H1 (cell line): Measurements from ENCODE around the gene NOL12. TPM values are rescaled to one million over a fixed set of nuclear protein-coding genes. Genes with fewer than 3 reads are reported as not detected.

ENCODE experiments used
- CTCF ChIA-PET: fragments of 300-600 bp; sonication (Branson Sonifier 250); formaldehyde crosslinking; loops from one replicate; lab custom pipeline; 2021; ENCODE audit not compliant: partially characterized antibody; lab: Charles Lee
- POLR2A ChIA-PET: fragments of 300-600 bp; sonication (Branson Sonifier 250); formaldehyde crosslinking; loops from one replicate; lab custom pipeline; 2021; ENCODE audit warnings: inconsistent platforms; ENCODE audit not compliant: partially characterized antibody; lab: Charles Lee
- DNase-seq, 2 experiments: peaks; one replicate each; pipeline versions ENCODE4 v3.0.0 to v3.0.0-alpha.2; 2010 to 2022; ENCODE audit warnings: low spot score in 2 of 2, low read depth in 1 of 2, mixed read lengths in 1 of 2
- FAIRE-seq: peaks from 2 replicates; lab custom pipeline; 2011; peaks lifted over from hg19 to GRCh38; lab: Jason Lieb, UNC
- H2AFZ ChIP-seq: 2 replicates; pipeline ENCODE4 v1.8.1; 2012; ENCODE audit warnings: low read length, inconsistent platforms
- H2AK5ac ChIP-seq: 2 replicates; pipeline ENCODE4 v1.6.1; 2013; ENCODE audit warnings: low read depth, low read length
- H2BK120ac ChIP-seq: replicated peaks from 2 replicates; pipeline ENCODE3; 2013; ENCODE audit warnings: low read depth, low read length, inconsistent platforms
- H2BK12ac ChIP-seq: 2 replicates; pipeline ENCODE4 v1.6.1; 2013; ENCODE audit warnings: low read depth, low read length
- H2BK15ac ChIP-seq: 2 replicates; pipeline ENCODE4 v1.6.1; 2013; ENCODE audit warnings: low read length
- H2BK20ac ChIP-seq: 2 replicates; pipeline ENCODE4 v1.6.1; 2013; ENCODE audit warnings: low read length
- H2BK5ac ChIP-seq: 2 replicates; pipeline ENCODE4 v1.6.1; 2013; ENCODE audit warnings: low read depth, low read length
- H3K14ac ChIP-seq: 2 replicates; pipeline ENCODE4 v1.6.1; 2013; ENCODE audit warnings: inconsistent platforms; ENCODE audit not compliant: insufficient read length
- H3K18ac ChIP-seq: 2 replicates; pipeline ENCODE4 v1.6.1; 2013; ENCODE audit warnings: low read length; ENCODE audit errors: extremely low read depth
- H3K23ac ChIP-seq: 2 replicates; pipeline ENCODE4 v1.6.1; 2013; ENCODE audit warnings: inconsistent platforms; ENCODE audit not compliant: insufficient read length
- H3K23me2 ChIP-seq: 2 replicates; pipeline ENCODE4 v1.6.1; 2013; ENCODE audit warnings: low read depth, low read length
- H3K27ac ChIP-seq: 2 replicates; pipeline ENCODE4 v1.6.1; 2011; ENCODE audit warnings: low read depth, low read length, inconsistent platforms
- H3K27me3 ChIP-seq, 4 experiments: replicated peaks in 1 of 4; 1 replicate in 1 of 4; 2 replicates in 3 of 4; pipeline versions ENCODE4 v1.6.1 to v1.8.1; 2011 to 2013; ENCODE audit warnings: low read length in 3 of 4, mild to moderate bottlenecking in 3 of 4, inconsistent platforms in 2 of 4, mixed read lengths in 2 of 4, moderate library complexity in 1 of 4; ENCODE audit not compliant: control insufficient read depth in 3 of 4, insufficient read depth in 3 of 4; ENCODE audit errors: extremely low read depth in 1 of 4
- H3K36me3 ChIP-seq, 4 experiments: 2 replicates each; pipeline versions ENCODE4 v1.6.1 to v1.8.1; 2011 to 2013; ENCODE audit warnings: mild to moderate bottlenecking in 4 of 4, low read length in 3 of 4, moderate library complexity in 2 of 4, control low read depth in 1 of 4, inconsistent platforms in 1 of 4; ENCODE audit not compliant: insufficient read depth in 4 of 4, control insufficient read depth in 2 of 4
- H3K4ac ChIP-seq: replicated peaks from 2 replicates; pipeline ENCODE3; 2013; ENCODE audit warnings: low read length, low read depth, mixed read lengths, inconsistent platforms; ENCODE audit not compliant: insufficient read length
- H3K4me1 ChIP-seq, 4 experiments: replicated peaks in 1 of 4; 1 replicate in 1 of 4; 2 replicates in 3 of 4; pipeline versions ENCODE4 v1.6.1 to v1.8.1; 2011 to 2013; ENCODE audit warnings: low read length in 3 of 4, inconsistent platforms in 2 of 4, mixed read lengths in 1 of 4; ENCODE audit not compliant: insufficient read depth in 4 of 4, control insufficient read depth in 3 of 4
- H3K4me2 ChIP-seq, 2 experiments: 2 replicates each; pipeline versions ENCODE4 v1.6.1 to v1.8.1; 2011 to 2013; ENCODE audit warnings: low read depth in 2 of 2, low read length in 2 of 2, control low read depth in 1 of 2, inconsistent platforms in 1 of 2, mild to moderate bottlenecking in 1 of 2; ENCODE audit not compliant: insufficient read depth in 1 of 2
- H3K4me3 ChIP-seq, 4 experiments: fragments of 200-600, 300-600 bp in 1 of 4; sonication (generic), shearing (Covaris generic), sonication (Bioruptor Twin) in 1 of 4; 2 replicates each; pipeline versions ENCODE4 v1.5.1 to v1.8.1; 2011 to 2016; ENCODE audit warnings: low read length in 4 of 4, low read depth in 3 of 4, control low read depth in 2 of 4, inconsistent platforms in 2 of 4, mild to moderate bottlenecking in 2 of 4, mixed read lengths in 1 of 4, moderate library complexity in 1 of 4; ENCODE audit not compliant: insufficient read depth in 2 of 4; ENCODE audit errors: extremely low read depth in 1 of 4
- H3K56ac ChIP-seq: replicated peaks from 2 replicates; pipeline ENCODE3; 2013; ENCODE audit warnings: low read depth, mild to moderate bottlenecking, mixed read lengths, low read length, inconsistent platforms; ENCODE audit not compliant: insufficient read length
- H3K79me1 ChIP-seq: 2 replicates; pipeline ENCODE4 v1.6.1; 2013; ENCODE audit warnings: low read depth, low read length, control low read depth
- H3K79me2 ChIP-seq, 2 experiments: 2 replicates each; pipeline versions ENCODE4 v1.6.1 to v1.8.1; 2012 to 2013; ENCODE audit warnings: low read length in 2 of 2, mild to moderate bottlenecking in 2 of 2, inconsistent platforms in 1 of 2; ENCODE audit not compliant: insufficient read depth in 2 of 2, control insufficient read depth in 1 of 2
- H3K9ac ChIP-seq, 4 experiments: replicated peaks in 1 of 4; 1 replicate in 1 of 4; 2 replicates in 3 of 4; pipeline versions ENCODE4 v1.6.1 to v1.8.1; 2011 to 2013; ENCODE audit warnings: low read depth in 3 of 4, low read length in 3 of 4, control low read depth in 2 of 4, mild to moderate bottlenecking in 2 of 4, moderate library complexity in 2 of 4, inconsistent platforms in 1 of 4; ENCODE audit errors: extremely low read depth in 1 of 4
- H3K9me3 ChIP-seq, 2 experiments: 2 replicates each; pipeline versions ENCODE4 v1.6.1 to v1.8.1; 2012 to 2013; ENCODE audit warnings: mild to moderate bottlenecking in 2 of 2, moderate library complexity in 2 of 2, control low read depth in 1 of 2, inconsistent platforms in 1 of 2, low read depth in 1 of 2, low read length in 1 of 2, mixed read lengths in 1 of 2; ENCODE audit not compliant: insufficient read depth in 2 of 2
- H4K20me1 ChIP-seq, 2 experiments: replicated peaks in 1 of 2; 2 replicates each; pipeline versions ENCODE3 to v1.8.1; 2011 to 2013; ENCODE audit warnings: inconsistent platforms in 2 of 2, low read length in 2 of 2, mild to moderate bottlenecking in 1 of 2; ENCODE audit not compliant: insufficient read depth in 2 of 2, control insufficient read depth in 1 of 2
- H4K5ac ChIP-seq: 2 replicates; pipeline ENCODE4 v1.6.1; 2013; ENCODE audit warnings: low read length, low read depth, mixed read lengths, inconsistent platforms; ENCODE audit not compliant: insufficient read length
- H4K8ac ChIP-seq: 2 replicates; pipeline ENCODE4 v1.8.0; 2013; ENCODE audit warnings: mild to moderate bottlenecking, moderate library complexity, low read length, inconsistent platforms; ENCODE audit not compliant: insufficient read depth; ENCODE audit errors: extremely low read depth
- H4K91ac ChIP-seq: replicated peaks from 2 replicates; pipeline ENCODE3; 2013; ENCODE audit warnings: low read length, mixed read lengths, inconsistent platforms; ENCODE audit not compliant: insufficient read length
- CEBPB ChIP-seq: IDR thresholded peaks from 2 replicates; pipeline ENCODE4 v1.6.1; 2012; ENCODE audit warnings: low read depth, low read length
- CHD2 ChIP-seq: IDR thresholded peaks from 2 replicates; pipeline ENCODE4 v1.6.1; 2012; ENCODE audit warnings: low read length, improper control_type of control experiment
- EGR1 ChIP-seq: IDR thresholded peaks from 2 replicates; pipeline ENCODE4 v1.6.1; 2011; ENCODE audit warnings: low read depth, low read length, borderline replicate concordance
- HDAC6 ChIP-seq: IDR thresholded peaks from one replicate; pipeline ENCODE4 v1.7.1; 2012; ENCODE audit warnings: low read depth, mild to moderate bottlenecking, inconsistent platforms, low read length, moderate library complexity
- KDM1A ChIP-seq: fragments of 200-600, 300-600 bp; sonication (generic); IDR thresholded peaks from 2 replicates; pipeline ENCODE4 v1.7.1; 2016; ENCODE audit warnings: mild to moderate bottlenecking, low read length, borderline replicate concordance
- RXRA ChIP-seq: IDR thresholded peaks from 2 replicates; pipeline ENCODE4 v1.6.1; 2011; ENCODE audit warnings: low read depth, mild to moderate bottlenecking, low read length, moderate library complexity; ENCODE audit not compliant: insufficient read depth
- SIRT6 ChIP-seq: IDR thresholded peaks from one replicate; pipeline ENCODE4 v1.7.1; 2012; ENCODE audit warnings: low read length, inconsistent platforms
- TEAD4 ChIP-seq: IDR thresholded peaks from 2 replicates; pipeline ENCODE4 v1.6.1; 2012; ENCODE audit warnings: low read depth, low read length, inconsistent platforms, mixed read lengths
- WGBS, 2 experiments: shearing (Covaris generic) in 1 of 2; methylation state at CpG; one replicate each; pipeline versions ENCODE4 v1.1.6 to v1.1.7; 2013 to 2015; ENCODE audit warnings: low lambda C conversion rate in 2 of 2, mixed read lengths in 2 of 2, inconsistent platforms in 1 of 2, low coverage in 1 of 2, missing lambda C conversion rate in 1 of 2; ENCODE audit not compliant: insufficient replicate concordance in 2 of 2, insufficient coverage in 1 of 2, insufficient read length in 1 of 2; ENCODE audit errors: extremely low coverage in 1 of 2, missing lambda C conversion rate in 1 of 2; 5-methylcytosine and 5-hydroxymethylcytosine counted together
- polyA plus RNA-seq, 7 experiments: library from polyadenylated mRNA; depleted of rRNA in 3 of 7; stranded (reverse) in 5 of 7; unstranded in 2 of 7; fragments of >200 nt in 5 of 7; fragments of 200-250 nt in 2 of 7; gene quantifications; 1 replicate in 5 of 7; 2 replicates in 1 of 7; 4 replicates in 1 of 7; pipeline versions ENCODE4 v1.2.1 to v1.2.3, GENCODE V29; 2011 to 2013; ENCODE audit warnings: missing spikeins in 2 of 7, mixed read lengths in 2 of 7
- total RNA-seq: library from RNA; stranded (reverse); fragmentation: NEBNext Ultra II Directional; extraction: Animal tissue kit (Norgen Biotek cat#: 25700); gene quantifications from 2 replicates; pipeline ENCODE4 v1.2.1, GENCODE V29; 2021
- TF ChIP-seq, protein P1 (sequence below), 3 experiments: IDR thresholded peaks; 1 replicate in 2 of 3; 2 replicates in 1 of 3; pipeline versions ENCODE4 v1.5.1 to v1.6.1; 2011; ENCODE audit warnings: low read length in 3 of 3, mild to moderate bottlenecking in 3 of 3, inconsistent platforms in 2 of 3, low read depth in 1 of 3, moderate library complexity in 1 of 3; ENCODE audit not compliant: insufficient read depth in 1 of 3; ENCODE audit errors: control extremely low read depth in 1 of 3

The NOL12 gene
- total and polyA plus RNA-seq, 2 of the 8 experiments (the other 6 are each of a cell fraction or from before 2014, with no cell fraction given): 25.3 to 28.3 TPM

DNA sequence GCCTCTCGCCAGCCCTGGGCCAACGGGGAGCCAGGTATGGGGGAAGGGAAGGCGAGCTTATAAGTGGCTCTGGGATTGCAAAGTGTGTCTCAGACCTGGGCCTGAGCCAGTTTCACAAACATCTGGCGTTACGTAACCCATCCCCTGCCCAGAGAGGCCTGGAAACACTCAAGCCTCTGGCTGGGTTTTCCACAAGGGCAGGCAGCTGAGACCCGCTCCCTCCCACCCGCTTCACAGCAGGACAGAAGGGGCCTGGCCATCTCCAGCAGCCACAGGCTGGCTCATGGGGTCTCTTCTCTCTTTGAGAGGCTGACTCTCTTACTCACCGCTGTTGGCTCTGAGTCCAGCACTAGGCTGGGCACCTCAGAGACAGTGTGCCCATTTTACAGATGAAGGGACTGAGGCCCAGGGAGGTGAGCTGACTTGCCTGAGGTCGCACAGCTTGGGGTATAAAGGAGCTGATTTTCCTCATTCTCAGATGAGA is 55.2 kb downstream of the NOL12 start:
- Histone ChIP-seq H4K5ac (no peak overlapping the region), H3K18ac (no peak overlapping the region), H2BK12ac (no peak overlapping the region), H3K4me2 (no peak overlapping the region), H3K79me2 (no peaks in the 10 kb centered on the region), H4K8ac (peak overlapping the region; percentile 80; the same call in 1 of the 2 replicates), H3K27ac (no peak overlapping the region), H2BK120ac (no peak overlapping the region), H4K20me1 (peaks cover 9 to 11% of the 10 kb centered on the region in 2 experiments), H3K79me1 (no peaks in the 10 kb centered on the region), H3K23ac (no peak overlapping the region), H3K4me1 (peaks cover 0 to 6% (median 1%) of the 10 kb centered on the region in 4 experiments; a peak in 4 of 7 replicates), H3K4me3 (no peak overlapping the region), H2BK20ac (no peak overlapping the region), H2BK5ac (no peak overlapping the region), H2AK5ac (no peak overlapping the region), H2AFZ (no peak overlapping the region), H3K23me2 (peaks cover 12% of the 10 kb centered on the region), H3K27me3 (peaks cover 2 to 55% (median 41%) of the 10 kb centered on the region in 4 experiments), H3K36me3 (0 out of 8 replicates have a peak, but pooled peaks cover 0 to 2% (median 0%) of the 10 kb centered on the region in 4 experiments), H2BK15ac (no peak overlapping the region), H3K9ac (no peak overlapping the region), H3K56ac (no peak overlapping the region), H3K14ac (no peak overlapping the region), H3K4ac (no peak overlapping the region), H3K9me3 (no peaks in the 10 kb centered on the region), H4K91ac (no peak overlapping the region)
- DNase-seq (peak in 1 of 2 experiments; percentile 49), FAIRE-seq (no peak)
- ChIA-PET CTCF (interaction anchor here (0.8 to 1.3 kb wide), 3 partner anchors 10 to 174 kb away, joined by 3 to 4 read pairs (median 3); no protein-coding TSS in a partner anchor), POLR2A (interaction anchor here (0.5 to 1.8 kb wide), 14 partner anchors 10 to 125 kb away, joined by 3 to 6 read pairs (median 3); partner anchors contain the start of gene NOL12)
- 73% methylated on average over 9 of the region's 9 CpGs; no CpG with 5 or more reads in 1 of the 2 experiments for WGBS, 2 experiments
- TF ChIP-seq, protein P1, sequence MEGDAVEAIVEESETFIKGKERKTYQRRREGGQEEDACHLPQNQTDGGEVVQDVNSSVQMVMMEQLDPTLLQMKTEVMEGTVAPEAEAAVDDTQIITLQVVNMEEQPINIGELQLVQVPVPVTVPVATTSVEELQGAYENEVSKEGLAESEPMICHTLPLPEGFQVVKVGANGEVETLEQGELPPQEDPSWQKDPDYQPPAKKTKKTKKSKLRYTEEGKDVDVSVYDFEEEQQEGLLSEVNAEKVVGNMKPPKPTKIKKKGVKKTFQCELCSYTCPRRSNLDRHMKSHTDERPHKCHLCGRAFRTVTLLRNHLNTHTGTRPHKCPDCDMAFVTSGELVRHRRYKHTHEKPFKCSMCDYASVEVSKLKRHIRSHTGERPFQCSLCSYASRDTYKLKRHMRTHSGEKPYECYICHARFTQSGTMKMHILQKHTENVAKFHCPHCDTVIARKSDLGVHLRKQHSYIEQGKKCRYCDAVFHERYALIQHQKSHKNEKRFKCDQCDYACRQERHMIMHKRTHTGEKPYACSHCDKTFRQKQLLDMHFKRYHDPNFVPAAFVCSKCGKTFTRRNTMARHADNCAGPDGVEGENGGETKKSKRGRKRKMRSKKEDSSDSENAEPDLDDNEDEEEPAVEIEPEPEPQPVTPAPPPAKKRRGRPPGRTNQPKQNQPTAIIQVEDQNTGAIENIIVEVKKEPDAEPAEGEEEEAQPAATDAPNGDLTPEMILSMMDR (IDR thresholded peaks at IDR 0.05; ENCODE audit: control extremely low read depth in 1 of 3, insufficient read depth in 1 of 3, low read depth in 1 of 3, low read length in 3 of 3): no peak
- TF ChIP-seq TEAD4: no peak
- TF ChIP-seq HDAC6: no peak
- TF ChIP-seq EGR1: no peak
- TF ChIP-seq KDM1A: peak; percentile 76; the same call in 1 of the 2 replicates
- TF ChIP-seq RXRA: no peak
- no peak for TF ChIP-seq CHD2
- TF ChIP-seq CEBPB: peak; percentile 41
- TF ChIP-seq SIRT6: no peak
